Measurements from ENCODE around the gene SELENOO. TPM values are rescaled to one million over a fixed set of nuclear protein-coding genes. Genes with fewer than 3 reads are reported as not detected.

Gene SELENOO
- total RNA-seq, 1 donor from 2014 or later = 39.0 TPM

DNA sequence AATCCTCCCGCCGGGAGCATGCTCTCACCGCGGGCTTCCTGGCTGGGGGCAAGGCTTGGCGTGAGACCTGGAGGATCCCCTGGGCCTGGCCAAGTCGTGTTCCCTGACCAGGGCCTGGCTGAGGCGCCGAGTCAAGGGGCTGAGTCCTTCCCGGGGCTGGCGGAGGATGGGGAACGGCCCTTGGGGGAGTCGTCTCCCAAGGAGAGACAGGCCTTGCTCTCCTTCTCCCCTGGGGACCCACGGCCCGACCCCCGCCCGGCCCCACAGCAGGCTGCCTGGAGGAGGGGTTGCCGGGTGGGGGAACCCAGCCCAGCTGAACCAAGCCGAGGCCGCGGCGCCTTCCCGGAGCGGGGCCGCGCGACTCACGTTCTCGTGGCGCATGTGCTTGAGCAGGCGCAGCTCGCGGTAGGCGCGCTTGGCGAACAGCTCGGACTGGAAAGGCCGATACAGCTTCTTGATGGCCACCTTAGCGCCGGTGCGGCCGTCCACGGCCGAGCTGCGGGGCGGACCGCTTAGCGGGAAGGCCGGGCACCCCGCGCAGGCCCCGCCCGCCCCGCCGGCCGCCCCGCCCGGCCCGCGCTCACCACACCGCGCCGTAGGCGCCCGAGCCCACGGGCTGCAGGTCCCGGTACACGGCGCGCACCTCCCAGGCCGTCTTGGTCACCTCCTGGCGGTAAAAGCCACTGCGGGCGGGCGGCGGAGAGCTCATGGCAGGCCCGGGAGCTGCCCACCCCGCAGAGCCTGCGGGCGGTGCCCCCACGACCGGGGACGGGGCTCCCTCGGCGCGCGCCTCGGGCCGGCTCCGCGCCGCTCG lies 60.2 kb downstream of the SELENOO start:
- Mint-ChIP-seq H3K4me3 (peak overlapping the region; percentile 15), H3K4me1 (peaks cover 18% of the 10 kb centered on the region), H3K27ac (no peak overlapping the region), H3K27me3 (peaks cover 13% of the 10 kb centered on the region), H3K36me3 (ENCODE audit: low read depth) (no peaks in the 10 kb centered on the region), H3K9me3 (no peaks in the 10 kb centered on the region)
- ChIA-PET POLR2A (interaction anchor here (0.8 to 4.2 kb wide), 2 partner anchors 10 to 270 kb away, joined by 3 to 17 read pairs; partner anchors contain the start of gene HDAC10), CTCF (no interaction called here)
- DNase-seq = no peak
- peak; percentile 35 for ATAC-seq (ENCODE audit: low read depth)
- TF ChIP-seq, protein P1, sequence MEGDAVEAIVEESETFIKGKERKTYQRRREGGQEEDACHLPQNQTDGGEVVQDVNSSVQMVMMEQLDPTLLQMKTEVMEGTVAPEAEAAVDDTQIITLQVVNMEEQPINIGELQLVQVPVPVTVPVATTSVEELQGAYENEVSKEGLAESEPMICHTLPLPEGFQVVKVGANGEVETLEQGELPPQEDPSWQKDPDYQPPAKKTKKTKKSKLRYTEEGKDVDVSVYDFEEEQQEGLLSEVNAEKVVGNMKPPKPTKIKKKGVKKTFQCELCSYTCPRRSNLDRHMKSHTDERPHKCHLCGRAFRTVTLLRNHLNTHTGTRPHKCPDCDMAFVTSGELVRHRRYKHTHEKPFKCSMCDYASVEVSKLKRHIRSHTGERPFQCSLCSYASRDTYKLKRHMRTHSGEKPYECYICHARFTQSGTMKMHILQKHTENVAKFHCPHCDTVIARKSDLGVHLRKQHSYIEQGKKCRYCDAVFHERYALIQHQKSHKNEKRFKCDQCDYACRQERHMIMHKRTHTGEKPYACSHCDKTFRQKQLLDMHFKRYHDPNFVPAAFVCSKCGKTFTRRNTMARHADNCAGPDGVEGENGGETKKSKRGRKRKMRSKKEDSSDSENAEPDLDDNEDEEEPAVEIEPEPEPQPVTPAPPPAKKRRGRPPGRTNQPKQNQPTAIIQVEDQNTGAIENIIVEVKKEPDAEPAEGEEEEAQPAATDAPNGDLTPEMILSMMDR (IDR thresholded peaks at IDR 0.05) = no peak
- intact Hi-C loops (cut with micrococcal nuclease) = loop anchor here (1.0 kb wide), 1 partner anchor 9 kb away; no protein-coding TSS in a partner anchor

DNA sequence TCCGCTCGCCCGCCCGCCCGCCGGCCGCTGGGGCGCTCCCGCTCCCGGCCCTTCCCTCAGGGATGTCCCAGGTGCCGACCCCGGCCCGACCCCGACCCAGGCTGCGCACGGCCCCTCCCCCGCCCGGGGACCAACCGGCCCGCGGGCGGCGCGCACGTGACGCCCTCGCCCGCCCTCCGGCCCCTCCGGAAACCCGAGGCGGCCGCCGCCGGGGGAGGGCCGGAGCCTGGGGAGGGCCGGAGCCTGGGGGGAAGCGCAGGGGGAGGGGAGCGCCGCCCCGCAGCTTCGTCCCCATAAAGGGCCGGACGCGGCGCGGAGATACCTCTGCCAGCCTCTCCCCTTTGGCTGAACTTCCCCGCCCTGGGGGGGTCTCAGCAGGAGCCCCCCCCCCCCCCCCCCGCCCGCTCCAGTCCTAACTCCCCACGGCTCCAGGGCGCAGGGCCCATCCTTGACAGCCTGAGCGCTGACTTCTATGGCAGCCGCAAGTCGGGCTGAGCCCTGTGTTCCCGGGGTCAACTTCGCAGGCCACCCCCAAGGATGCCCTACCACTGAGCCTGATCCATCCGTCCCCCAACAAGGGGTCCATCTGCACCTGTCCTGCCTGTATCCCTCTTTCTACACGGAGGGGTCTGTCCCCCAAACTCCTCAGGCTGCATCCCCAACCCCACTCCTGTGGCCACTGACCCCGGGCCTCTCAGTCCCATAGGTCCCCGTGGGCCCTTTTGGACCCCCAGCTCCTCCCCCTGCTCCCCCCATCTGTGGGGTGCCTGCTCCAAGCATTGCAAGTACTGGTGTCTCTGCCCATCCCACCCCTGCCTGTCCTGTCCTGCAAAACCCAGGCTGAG lies 61.0 kb downstream of the SELENOO start, which contains the start of gene MAPK12:
Gene MAPK12 (minus strand): TSS at position 69 of the 845 bp plus-strand sequence. CDS start 174 bp downstream, outside the sequence.
- peaks cover 13% of the 10 kb centered on the region for H3K27me3 Mint-ChIP-seq
- TF ChIP-seq, protein P1 (IDR thresholded peaks at IDR 0.05) = no peak
- ATAC-seq (ENCODE audit: low read depth) (no peak), DNase-seq (no peak)
- ChIA-PET POLR2A (interaction anchor here (0.8 to 4.2 kb wide), 2 partner anchors 11 to 269 kb away, joined by 3 to 17 read pairs; partner anchors contain the start of gene HDAC10), CTCF (interaction anchor here (0.5 kb wide), 1 partner anchor 98 kb away, joined by 3 read pairs; no protein-coding TSS in a partner anchor)
- peaks cover 18% of the 10 kb centered on the region for H3K4me1 Mint-ChIP-seq
- H3K27ac Mint-ChIP-seq = no peak within 1 kb of the TSS
- H3K4me3 Mint-ChIP-seq = peak within 1 kb of the TSS; percentile 72
- no peaks in the 10 kb centered on the region for H3K9me3 Mint-ChIP-seq
- H3K36me3 Mint-ChIP-seq (ENCODE audit: low read depth) = no peaks in the 10 kb centered on the region
- intact Hi-C loops (cut with micrococcal nuclease) = loop anchor here (1.0 kb wide), 2 partner anchors 8 to 10 kb away; partner anchors contain the start of gene MAPK11

DNA sequence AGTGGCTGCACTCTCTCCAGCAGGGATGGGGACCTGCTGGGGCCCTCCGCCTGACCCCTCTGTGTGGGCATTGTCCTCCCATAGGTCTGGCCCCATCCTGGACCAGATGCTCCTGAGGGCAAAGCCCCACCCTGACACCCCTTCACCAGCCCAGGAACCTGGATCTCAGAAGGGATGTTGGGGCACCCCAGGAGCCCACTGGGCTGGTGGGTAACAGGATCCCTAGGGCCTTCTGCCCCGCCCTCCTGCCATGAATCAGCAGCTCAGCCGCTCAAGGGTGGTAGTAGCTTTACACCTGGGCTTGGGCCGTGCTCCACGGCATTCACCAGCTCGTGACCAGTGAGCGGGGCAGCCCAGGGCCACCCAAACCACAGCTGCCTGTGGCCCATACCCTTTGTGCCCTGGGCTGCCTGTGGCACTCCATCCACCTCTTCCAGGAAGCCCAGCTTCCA lies 61.7 kb downstream of the SELENOO start:
- no peak overlapping the region for H3K27ac Mint-ChIP-seq
- H3K9me3 Mint-ChIP-seq = no peaks in the 10 kb centered on the region
- ATAC-seq (ENCODE audit: low read depth) (peak; percentile 72), DNase-seq (no peak)
- TF ChIP-seq, protein P1 (IDR thresholded peaks at IDR 0.05) = no peak
- intact Hi-C loops (cut with micrococcal nuclease) = loop anchor here (1.0 kb wide), 1 partner anchor 8 kb away; the partner anchor contains the start of gene MAPK11
- POLR2A ChIA-PET = interaction anchor here (4.2 kb wide), 1 partner anchor 12 kb away, joined by 17 read pairs; the partner anchor contains the start of gene HDAC10
- peak overlapping the region; percentile 72 for H3K4me3 Mint-ChIP-seq
- CTCF ChIA-PET = interaction anchor here (0.5 to 1.4 kb wide), 2 partner anchors 9 to 98 kb away, joined by 3 read pairs; no protein-coding TSS in a partner anchor
- peaks cover 13% of the 10 kb centered on the region for H3K27me3 Mint-ChIP-seq
- peaks cover 18% of the 10 kb centered on the region for H3K4me1 Mint-ChIP-seq
- H3K36me3 Mint-ChIP-seq (ENCODE audit: low read depth) = no peaks in the 10 kb centered on the region

DNA sequence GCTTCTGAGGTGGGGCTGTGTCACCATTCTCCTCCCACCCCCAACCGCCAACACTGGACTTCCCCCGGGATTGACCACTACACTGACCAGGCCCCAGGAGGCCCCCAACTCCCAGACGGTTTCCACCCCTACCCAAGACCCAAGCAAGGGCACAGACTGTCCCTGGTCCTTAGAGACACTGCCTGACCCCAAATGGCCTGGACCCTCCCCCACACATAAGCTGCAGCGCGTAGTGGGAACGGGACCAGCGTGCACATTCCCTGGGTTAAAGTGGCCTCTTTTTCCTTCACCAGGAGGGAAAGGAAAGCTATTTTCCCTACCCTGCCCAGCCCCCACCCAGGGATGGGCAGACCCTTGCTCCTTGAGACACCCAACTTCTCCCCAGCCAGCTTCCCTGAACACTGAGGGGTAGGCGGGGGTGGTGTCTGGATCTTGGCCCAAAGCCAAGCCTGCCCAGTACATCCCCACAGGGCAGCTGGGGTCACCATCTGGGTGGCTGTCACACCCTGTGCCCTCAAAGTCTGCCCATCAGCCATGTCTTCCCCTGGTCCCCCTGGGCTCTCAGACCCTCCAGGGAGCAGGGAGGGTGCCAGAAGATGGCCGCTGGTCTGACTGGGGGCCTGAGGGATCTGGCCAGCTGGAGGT lies 62.3 kb downstream of the SELENOO start:
- H3K4me3 Mint-ChIP-seq = no peak overlapping the region
- no peak overlapping the region for H3K27ac Mint-ChIP-seq
- DNase-seq = no peak
- peaks cover 13% of the 10 kb centered on the region for H3K27me3 Mint-ChIP-seq
- H3K9me3 Mint-ChIP-seq = no peaks in the 10 kb centered on the region
- ChIA-PET CTCF (interaction anchor here (1.4 kb wide), 1 partner anchor 10 kb away, joined by 3 read pairs; no protein-coding TSS in a partner anchor), POLR2A (interaction anchor here (4.2 kb wide), 1 partner anchor 12 kb away, joined by 17 read pairs; the partner anchor contains the start of gene HDAC10)
- TF ChIP-seq, protein P1 (IDR thresholded peaks at IDR 0.05) = no peak
- ATAC-seq (ENCODE audit: low read depth) = no peak
- H3K36me3 Mint-ChIP-seq (ENCODE audit: low read depth) = no peaks in the 10 kb centered on the region
- H3K4me1 Mint-ChIP-seq = peaks cover 18% of the 10 kb centered on the region
- intact Hi-C loops (cut with micrococcal nuclease) = loop anchor here (1.0 kb wide), 1 partner anchor 7 kb away; the partner anchor contains the start of gene MAPK11

Measured in activated B cell treated with CpG ODN at 0.5 μM for 24 hours (primary cell).